CD4-positive, alpha-beta T cell (primary cell): Measurements from ENCODE around the gene ZRANB3. TPM values are rescaled to one million over a fixed set of nuclear protein-coding genes. Genes with fewer than 3 reads are reported as not detected.

Experiments
- ATAC-seq: fragments of 200-7000 bp; cut with Tn5 transposase; one replicate; pipeline ENCODE4 v1.10.0; 2022; ENCODE audit warnings: mild to moderate bottlenecking; ENCODE audit not compliant: poor library complexity
- CTCF ChIA-PET: fragments of 350-600 bp; sonication (Branson Sonifier 250); formaldehyde crosslinking; loops from one replicate; lab custom pipeline; 2021; ENCODE audit warnings: antibody characterized with exemption, inconsistent platforms; lab: Charles Lee
- POLR2A ChIA-PET: fragments of 350-600 bp; sonication (Branson Sonifier 250); formaldehyde crosslinking; loops from one replicate; lab custom pipeline; 2021; ENCODE audit warnings: antibody characterized with exemption, inconsistent platforms; lab: Charles Lee
- DNase-seq, 14 experiments: peaks; one replicate each; pipeline ENCODE4 v3.0.0-alpha.2; 2013 to 2020; ENCODE audit warnings: mixed read lengths in 2 of 14
- H3K27ac ChIP-seq, 2 donors: one replicate each; pipeline versions ENCODE4 v1.5.1 to v1.7.0; 2013; ENCODE audit warnings: low read length in 2 of 2, low read depth in 1 of 2, mild to moderate bottlenecking in 1 of 2
- H3K27me3 ChIP-seq, 2 experiments: 1 replicate in 1 of 2; 2 replicates in 1 of 2; pipeline versions ENCODE4 v1.6.1 to v1.7.0; 2013; ENCODE audit warnings: low read length in 2 of 2, control low read depth in 1 of 2, mild to moderate bottlenecking in 1 of 2, moderate library complexity in 1 of 2; ENCODE audit not compliant: insufficient read depth in 2 of 2, control insufficient read depth in 1 of 2
- H3K36me3 ChIP-seq: one replicate; pipeline ENCODE4 v1.6.1; 2013; ENCODE audit warnings: low read length, control low read depth; ENCODE audit not compliant: insufficient read depth
- H3K4me1 ChIP-seq: one replicate; pipeline ENCODE4 v1.6.1; 2013; ENCODE audit warnings: low read length, control low read depth; ENCODE audit not compliant: insufficient read depth
- H3K4me3 ChIP-seq: one replicate; pipeline ENCODE4 v1.5.1; 2013; ENCODE audit warnings: mild to moderate bottlenecking, low read length, moderate library complexity
- H3K9me3 ChIP-seq, 2 experiments: 1 replicate in 1 of 2; 2 replicates in 1 of 2; pipeline versions ENCODE4 v1.6.1 to v1.7.0; 2013; ENCODE audit warnings: low read length in 2 of 2, mild to moderate bottlenecking in 2 of 2, control low read depth in 1 of 2, moderate library complexity in 1 of 2; ENCODE audit not compliant: control insufficient read depth in 1 of 2, insufficient read depth in 1 of 2
- H3K27ac Mint-ChIP-seq: one replicate; pipeline ENCODE4 v1.8.0; 2020; ENCODE audit warnings: mixed read lengths
- H3K27me3 Mint-ChIP-seq: one replicate; pipeline ENCODE4 v1.8.0; 2021; ENCODE audit warnings: mixed read lengths
- H3K36me3 Mint-ChIP-seq: one replicate; pipeline ENCODE4 v1.8.0; 2021; ENCODE audit warnings: low read depth, mixed read lengths
- H3K4me1 Mint-ChIP-seq: one replicate; pipeline ENCODE4 v1.8.0; 2021; ENCODE audit warnings: low read depth, mixed read lengths
- H3K4me3 Mint-ChIP-seq: one replicate; pipeline ENCODE4 v1.8.0; 2020; ENCODE audit warnings: mild to moderate bottlenecking, mixed read lengths
- H3K9me3 Mint-ChIP-seq: one replicate; pipeline ENCODE4 v1.8.0; 2020; ENCODE audit warnings: mixed read lengths
- CTCF ChIP-seq: fragments of 200-600 bp; IDR thresholded peaks from one replicate; pipeline ENCODE4 v1.8.0; 2022; ENCODE audit warnings: antibody characterized with exemption, mild to moderate bottlenecking
- intact Hi-C, 2 experiments: fragments of 100-400 bp; cut with DNase I in 1 of 2; cut with micrococcal nuclease in 1 of 2; formaldehyde crosslinking; loops; one replicate each; pipeline versions ENCODE4 v1.15.1 to v1.9.0; 2023 to 2025; cut with DNase I, micrococcal nuclease
- total RNA-seq, 174 experiments: library from RNA in 2 of 174; stranded (reverse) in 2 of 174; gene quantifications; one replicate each; pipeline ENCODE4 v1.2.3 and lab custom pipeline; 2021 to 2026

The ZRANB3 gene
- total RNA-seq, 2 experiments from 2014 or later = 3.9 to 4.2 TPM

DNA sequence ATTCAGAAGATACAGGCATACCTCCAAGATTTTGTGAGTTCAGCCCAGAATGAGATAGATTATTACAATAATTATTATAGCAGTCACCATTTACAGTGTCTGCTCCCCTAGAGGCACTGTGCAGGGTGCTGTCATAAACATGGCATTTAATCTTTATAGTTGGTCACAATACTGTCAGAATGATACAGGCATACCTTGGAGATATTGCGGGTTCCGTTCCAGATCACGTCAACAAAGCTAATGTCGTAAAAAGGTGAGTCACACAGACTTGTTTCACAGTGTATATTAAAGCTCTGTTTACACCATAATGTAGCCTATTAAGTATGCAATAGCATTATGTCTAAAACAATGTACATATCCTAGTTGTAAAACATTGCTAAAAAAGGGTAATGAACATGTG lies 45.6 kb downstream of the ZRANB3 start:
- no peak overlapping the region for H3K4me3 Mint-ChIP-seq
- CTCF ChIA-PET = no interaction called here
- POLR2A ChIA-PET = no interaction called here
- DNase-seq (no peak), ATAC-seq (no peak)
- TF ChIP-seq CTCF = no peak
- no peak overlapping the region for H3K27ac Mint-ChIP-seq
- H3K27me3 Mint-ChIP-seq = no peaks in the 10 kb centered on the region
- no peaks in the 10 kb centered on the region for H3K4me1 Mint-ChIP-seq
- H3K9me3 Mint-ChIP-seq = peaks cover 3% of the 10 kb centered on the region
- Histone ChIP-seq H3K36me3 (no peaks in the 10 kb centered on the region), H3K27me3 (no peaks in the 10 kb centered on the region), H3K4me1 (no peaks in the 10 kb centered on the region), H3K9me3 (peaks cover 0 to 3% of the 10 kb centered on the region in 2 experiments), H3K27ac (no peak overlapping the region), H3K4me3 (no peak overlapping the region)
- H3K36me3 Mint-ChIP-seq = peaks cover 44% of the 10 kb centered on the region
- intact Hi-C loops = no loop called here

DNA sequence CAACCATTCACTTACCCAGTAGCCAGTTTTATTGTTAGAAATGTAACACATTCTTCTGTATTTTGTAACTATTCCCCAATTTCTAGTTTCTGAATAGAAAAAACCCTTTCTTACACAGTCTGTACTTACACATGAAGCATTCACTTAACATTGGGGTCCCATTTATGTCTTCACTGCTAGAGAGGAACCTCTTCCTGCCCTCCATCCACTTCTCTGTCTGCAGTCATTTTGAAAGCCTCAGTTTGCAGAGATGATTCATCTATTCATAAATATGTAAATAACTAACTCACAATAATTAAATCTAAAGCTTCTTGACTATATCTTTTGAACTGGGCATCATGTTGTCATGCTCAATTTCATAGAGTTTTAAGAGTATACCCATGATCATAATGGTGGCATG lies 55.9 kb downstream of the ZRANB3 start:
- ChIA-PET POLR2A (no interaction called here), CTCF (interaction anchor here (0.8 to 1.3 kb wide), 2 partner anchors 9 to 235 kb away, joined by 3 read pairs; no protein-coding TSS in a partner anchor)
- no peak overlapping the region for H3K27ac Mint-ChIP-seq
- TF ChIP-seq CTCF = no peak
- H3K27ac ChIP-seq = no peak overlapping the region
- no peaks in the 10 kb centered on the region for H3K36me3 ChIP-seq
- ATAC-seq (no peak), DNase-seq (no peak)
- H3K4me3 Mint-ChIP-seq = no peak overlapping the region
- H3K9me3 ChIP-seq = no peaks in the 10 kb centered on the region
- H3K27me3 Mint-ChIP-seq = no peaks in the 10 kb centered on the region
- H3K9me3 Mint-ChIP-seq = no peaks in the 10 kb centered on the region
- intact Hi-C loops = loop anchor here in 1 of 2 experiments (10.0 kb wide), 1 partner anchor 120 kb away; no protein-coding TSS in a partner anchor
- H3K4me1 Mint-ChIP-seq = no peaks in the 10 kb centered on the region
- no peaks in the 10 kb centered on the region for H3K36me3 Mint-ChIP-seq
- no peaks in the 10 kb centered on the region for H3K27me3 ChIP-seq
- H3K4me1 ChIP-seq = no peaks in the 10 kb centered on the region
- H3K4me3 ChIP-seq = no peak overlapping the region

DNA sequence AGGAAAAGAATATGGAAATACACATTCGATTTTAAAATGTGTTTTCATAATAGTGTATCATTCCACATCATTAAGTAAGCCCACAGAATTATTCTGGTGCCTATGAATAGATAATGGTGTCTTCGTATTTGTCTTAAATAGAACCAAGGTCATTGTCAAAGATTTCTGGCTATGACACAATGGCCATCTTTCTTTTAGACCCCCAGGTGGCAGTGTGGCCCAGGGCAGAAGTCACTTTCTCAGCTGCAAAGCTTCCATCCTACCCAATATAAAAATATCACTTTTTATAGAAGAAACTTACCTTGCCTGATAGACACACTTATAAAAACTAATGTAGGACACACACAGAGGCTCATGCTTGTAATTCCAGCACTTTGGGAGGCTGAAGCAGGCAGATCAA lies 57.5 kb downstream of the ZRANB3 start:
- H3K27ac ChIP-seq = no peak overlapping the region
- CTCF ChIA-PET = interaction anchor here (0.8 to 1.9 kb wide), 4 partner anchors 126 to 236 kb away, joined by 3 to 15 read pairs (median 5); no protein-coding TSS in a partner anchor

More for the DNA sequence above, 57.5 kb downstream of the ZRANB3 start:
- POLR2A ChIA-PET = interaction anchor here (0.6 kb wide), 1 partner anchor 236 kb away, joined by 3 read pairs; no protein-coding TSS in a partner anchor
- Histone ChIP-seq H3K9me3 (no peaks in the 10 kb centered on the region), H3K4me3 (no peak overlapping the region), H3K36me3 (no peaks in the 10 kb centered on the region), H3K4me1 (no peaks in the 10 kb centered on the region), H3K27me3 (no peaks in the 10 kb centered on the region)
- Mint-ChIP-seq H3K9me3 (no peaks in the 10 kb centered on the region), H3K36me3 (no peaks in the 10 kb centered on the region), H3K27me3 (no peaks in the 10 kb centered on the region), H3K4me1 (no peaks in the 10 kb centered on the region), H3K4me3 (no peak overlapping the region), H3K27ac (no peak overlapping the region)
- ATAC-seq = no peak
- peak; percentile 51 for TF ChIP-seq CTCF
- DNase-seq = peak in 11 of 14 experiments; percentile 1 to 56 (median 12)
- intact Hi-C loops = loop anchor here (1.0 to 10.0 kb wide), 5 partner anchors 121 to 471 kb away; no protein-coding TSS in a partner anchor
